ENCODE measurements around the gene CELA3A.
A peak's percentile ranks its signal among the peaks of the same experiment; 100 is the strongest.
"Not testable (repeated sequence)": the region's sequence is repeated elsewhere in the genome, so short reads cannot be mapped to it uniquely, and the experiment has no call there.

The CELA3A gene

GRCh38 chr1:21961337-21961736, 40.1 kb upstream of the CELA3A start:
- POLR2A ChIA-PET, result no interaction called here
- no peak for DNase-seq (ENCODE audit: extremely low spot score)
- no peak for TF ChIP-seq CTCF (IDR thresholded peaks at IDR 0.05; ENCODE audit: control extremely low read depth, extremely low read depth, low read depth, missing control alignments)
- CTCF ChIA-PET, result no interaction called here

GRCh38 chr1:21961799-21962198, 39.7 kb upstream of the CELA3A start:
- no peak for DNase-seq (ENCODE audit: extremely low spot score)
- TF ChIP-seq CTCF (IDR thresholded peaks at IDR 0.05; ENCODE audit: control extremely low read depth, extremely low read depth, low read depth, missing control alignments), result no peak
- ChIA-PET CTCF (no interaction called here), POLR2A (no interaction called here)

- ChIA-PET POLR2A (interaction anchor here (0.6 kb wide), 1 partner anchor 145 kb away, joined by 3 read pairs; no protein-coding TSS in a partner anchor), CTCF (interaction anchor here (0.6 to 1.4 kb wide), 9 partner anchors 11 to 593 kb away, joined by 3 to 6 read pairs (median 3); no protein-coding TSS in a partner anchor)
- peak; percentile 81 for DNase-seq (ENCODE audit: extremely low spot score)
- TF ChIP-seq CTCF (IDR thresholded peaks at IDR 0.05; ENCODE audit: control extremely low read depth, extremely low read depth, low read depth, missing control alignments), result peak; percentile 88
These were observed 37.8 kb upstream of the CELA3A start for GRCh38 chr1:21963477-21964217.

GRCh38 chr1:21966247-21967000, 35.0 kb upstream of the CELA3A start:
- no peak for TF ChIP-seq CTCF (IDR thresholded peaks at IDR 0.05; ENCODE audit: control extremely low read depth, extremely low read depth, low read depth, missing control alignments)
- ChIA-PET CTCF (interaction anchor here (1.3 kb wide), 1 partner anchor 18 kb away, joined by 3 read pairs; no protein-coding TSS in a partner anchor), POLR2A (no interaction called here)
- no peak for DNase-seq (ENCODE audit: extremely low spot score)

- CTCF ChIA-PET; DNase-seq (ENCODE audit: extremely low spot score); POLR2A ChIA-PET: not testable (repeated sequence)
These were observed 34.2 kb upstream of the CELA3A start for GRCh38 chr1:21967216-21967615.

GRCh38 chr1:21969066-21969465, 32.4 kb upstream of the CELA3A start:
- DNase-seq (ENCODE audit: extremely low spot score); CTCF ChIA-PET; POLR2A ChIA-PET: not testable (repeated sequence)

GRCh38 chr1:21970523-21970922, 30.9 kb upstream of the CELA3A start:
- POLR2A ChIA-PET; DNase-seq (ENCODE audit: extremely low spot score); CTCF ChIA-PET: not testable (repeated sequence)

- POLR2A ChIA-PET; CTCF ChIA-PET; DNase-seq (ENCODE audit: extremely low spot score): not testable (repeated sequence)
These were observed 28.4 kb upstream of the CELA3A start for GRCh38 chr1:21972973-21973441.

GRCh38 chr1:21973948-21974347, 27.5 kb upstream of the CELA3A start:
- DNase-seq (ENCODE audit: extremely low spot score); CTCF ChIA-PET; POLR2A ChIA-PET: not testable (repeated sequence)

- DNase-seq (ENCODE audit: extremely low spot score); POLR2A ChIA-PET; CTCF ChIA-PET: not testable (repeated sequence)
These were observed 26.8 kb upstream of the CELA3A start for GRCh38 chr1:21974699-21975098.

GRCh38 chr1:21975296-21975695, 26.2 kb upstream of the CELA3A start:
- DNase-seq (ENCODE audit: extremely low spot score); POLR2A ChIA-PET; CTCF ChIA-PET: not testable (repeated sequence)

GRCh38 chr1:21976703-21977239, 24.7 kb upstream of the CELA3A start, which contains the start of gene CELA3B:
CELA3B (plus strand) TSS chr1:21977022; CDS start chr1:21977040, 18 bp downstream.
- not testable (repeated sequence) for DNase-seq (ENCODE audit: extremely low spot score)

GRCh38 chr1:21978209-21978608, 23.2 kb upstream of the CELA3A start:
- POLR2A ChIA-PET, result not testable (repeated sequence)

More at GRCh38 chr1:21976703-21977239, 24.7 kb upstream of the CELA3A start, which contains the start of gene CELA3B:
- CTCF ChIA-PET, POLR2A ChIA-PET: not testable (repeated sequence)

More at GRCh38 chr1:21978209-21978608, 23.2 kb upstream of the CELA3A start:
- CTCF ChIA-PET; DNase-seq (ENCODE audit: extremely low spot score): not testable (repeated sequence)
